Esophagus (tissue), 2 donors: Measurements from ENCODE around the gene NEU2. TPM values are rescaled to one million over a fixed set of nuclear protein-coding genes. Genes with fewer than 3 reads are reported as not detected.
A peak's percentile ranks its signal among the peaks of the same experiment; 100 is the strongest.
"Not testable (repeated sequence)": the region's sequence is repeated elsewhere in the genome, so short reads cannot be mapped to it uniquely, and the experiment has no call there.

ENCODE experiments used
- H3K27ac ChIP-seq, 2 donors: one replicate each; pipeline ENCODE4 v1.5.1; 2013; ENCODE audit warnings: low read depth in 2 of 2, mild to moderate bottlenecking in 2 of 2, inconsistent platforms in 1 of 2, low read length in 1 of 2, moderate library complexity in 1 of 2
- H3K27me3 ChIP-seq, 2 donors: one replicate each; pipeline ENCODE4 v1.6.1; 2013; ENCODE audit warnings: low read length in 2 of 2, control low read depth in 1 of 2, mild to moderate bottlenecking in 1 of 2; ENCODE audit not compliant: insufficient read depth in 2 of 2, control insufficient read depth in 1 of 2
- H3K36me3 ChIP-seq, 2 donors: one replicate each; pipeline ENCODE4 v1.6.1; 2013; ENCODE audit warnings: low read length in 1 of 2; ENCODE audit not compliant: control insufficient read depth in 2 of 2, insufficient read depth in 2 of 2
- H3K4me1 ChIP-seq, 2 donors: one replicate each; pipeline ENCODE4 v1.6.1; 2013; ENCODE audit warnings: low read length in 1 of 2; ENCODE audit not compliant: control insufficient read depth in 2 of 2, insufficient read depth in 2 of 2
- H3K4me3 ChIP-seq, 2 donors: one replicate each; pipeline ENCODE4 v1.5.1; 2013; ENCODE audit warnings: low read length in 2 of 2, mild to moderate bottlenecking in 2 of 2, low read depth in 1 of 2, moderate library complexity in 1 of 2
- H3K9me3 ChIP-seq, 2 donors: one replicate each; pipeline ENCODE4 v1.6.1; 2013; ENCODE audit warnings: mild to moderate bottlenecking in 2 of 2, low read depth in 1 of 2, low read length in 1 of 2, moderate library complexity in 1 of 2; ENCODE audit not compliant: control insufficient read depth in 2 of 2, insufficient read depth in 1 of 2
- WGBS, 2 donors: extraction: QIAGEN DNeasy Blood & Tissue Kit; methylation state at CpG; one replicate each; pipeline ENCODE4 v1.1.7; 2013; 5-methylcytosine and 5-hydroxymethylcytosine counted together
- polyA plus RNA-seq, 2 donors: library from polyadenylated mRNA; stranded (reverse); fragments of 200-250 nt; gene quantifications; one replicate each; pipeline ENCODE4 v1.2.3, GENCODE V29; 2013
- donor health status: healthy with polysubstance abuse.
- donor health status: Bipolar disorder and iron deficiency.

Gene NEU2
- polyA plus RNA-seq, 2 donors, result not detected

- not testable (repeated sequence) for H3K4me3 ChIP-seq, H3K27me3 ChIP-seq, H3K36me3 ChIP-seq, H3K9me3 ChIP-seq, H3K27ac ChIP-seq
- WGBS, 2 donors, result 85% methylated on average over 4 of the region's 4 CpGs
- H3K4me1 ChIP-seq, result peaks cover 8 to 13% of the 10 kb centered on the region in 2 donors
Observed at GRCh38 chr2:233052517-233052916, 20.0 kb downstream of the NEU2 start.

- H3K27me3 ChIP-seq, result no peaks in the 10 kb centered on the region
- no peak overlapping the region for H3K4me3 ChIP-seq
- H3K4me1 ChIP-seq, result peaks cover 5% of the 10 kb centered on the region in 2 donors
- H3K36me3 ChIP-seq, result no peaks in the 10 kb centered on the region
- H3K27ac ChIP-seq, result no peak overlapping the region
- WGBS, 2 donors, result 30 to 52% methylated on average over 22 of the region's 22 CpGs
- H3K9me3 ChIP-seq, result no peaks in the 10 kb centered on the region
Observed at GRCh38 chr2:233053928-233054784, 21.7 kb downstream of the NEU2 start.

DNA sequence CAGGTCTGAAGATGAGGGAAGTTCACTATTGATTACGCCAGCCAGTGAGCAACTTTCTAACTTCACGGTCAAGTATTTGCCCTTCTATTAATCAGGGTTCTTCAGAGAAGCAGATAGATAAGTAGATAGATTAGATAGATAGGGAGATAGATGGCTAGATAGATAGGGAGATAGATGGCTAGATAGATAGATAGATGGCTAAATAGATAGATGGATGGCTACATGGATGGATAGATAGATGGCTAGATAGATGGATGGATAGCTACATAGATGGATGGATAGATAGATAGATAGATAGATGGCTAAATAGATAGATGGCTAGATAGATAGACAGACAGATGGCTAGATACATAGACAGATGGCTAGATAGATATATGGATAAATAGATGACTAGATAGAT, 22.9 kb downstream of the NEU2 start:
- H3K4me3 ChIP-seq, result no peak overlapping the region
- H3K36me3 ChIP-seq, result no peaks in the 10 kb centered on the region
- no peak overlapping the region for H3K27ac ChIP-seq
- H3K4me1 ChIP-seq, result peaks cover 5 to 7% of the 10 kb centered on the region in 2 donors
- WGBS, 2 donors, result 82 to 97% methylated on average over 2 of the region's 2 CpGs
- no peaks in the 10 kb centered on the region for H3K9me3 ChIP-seq
- H3K27me3 ChIP-seq, result no peaks in the 10 kb centered on the region

GRCh38 chr2:233056961-233057605, 24.6 kb downstream of the NEU2 start:
- H3K4me1 ChIP-seq, result peaks cover 0 to 2% of the 10 kb centered on the region in 2 donors
- H3K9me3 ChIP-seq, result no peaks in the 10 kb centered on the region
- H3K4me3 ChIP-seq, result no peak overlapping the region
- H3K27ac ChIP-seq, result no peak overlapping the region
- no peaks in the 10 kb centered on the region for H3K27me3 ChIP-seq
- WGBS, 2 donors, result 84 to 85% methylated on average over 6 of the region's 6 CpGs
- H3K36me3 ChIP-seq, result no peaks in the 10 kb centered on the region

- H3K4me1 ChIP-seq, result peaks cover 0 to 8% of the 10 kb centered on the region in 2 donors
- no peaks in the 10 kb centered on the region for H3K36me3 ChIP-seq
- H3K9me3 ChIP-seq, result no peaks in the 10 kb centered on the region
- no peaks in the 10 kb centered on the region for H3K27me3 ChIP-seq
- H3K27ac ChIP-seq, result no peak overlapping the region
- H3K4me3 ChIP-seq, result no peak overlapping the region
- WGBS, 2 donors, result 94 to 95% methylated on average over 16 to 24 of the region's 24 CpGs
Observed at GRCh38 chr2:233058717-233059546, 26.5 kb downstream of the NEU2 start.

DNA sequence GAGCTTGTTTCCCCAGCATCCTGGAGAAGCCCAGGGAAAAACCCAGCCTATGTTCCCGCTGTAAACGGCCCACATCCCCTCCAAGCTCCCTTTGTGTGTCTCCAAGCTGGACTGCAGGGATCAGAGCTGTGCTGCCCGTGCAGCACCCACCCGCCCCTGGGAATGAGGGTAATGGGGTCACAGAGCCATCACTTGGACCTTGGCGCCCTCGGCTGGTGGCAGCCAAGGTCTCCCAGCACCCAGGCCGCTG, 27.0 kb downstream of the NEU2 start:
- H3K27me3 ChIP-seq, result no peaks in the 10 kb centered on the region
- WGBS, 2 donors, result 59 to 79% methylated on average over 7 of the region's 7 CpGs
- H3K9me3 ChIP-seq, result no peaks in the 10 kb centered on the region
- no peaks in the 10 kb centered on the region for H3K36me3 ChIP-seq
- peak overlapping the region in 1 of 2 donors; percentile 82 for H3K27ac ChIP-seq
- peaks cover 0 to 10% of the 10 kb centered on the region in 2 donors for H3K4me1 ChIP-seq
- H3K4me3 ChIP-seq, result no peak overlapping the region

- WGBS, 2 donors, result 44 to 63% methylated on average over 25 to 26 of the region's 26 CpGs
- Histone ChIP-seq H3K9me3 (no peaks in the 10 kb centered on the region), H3K4me3 (peak within 1 kb of the TSS; percentile 41 to 64), H3K27ac (peak within 1 kb of the TSS; percentile 80 to 82), H3K4me1 (peaks cover 0 to 10% of the 10 kb centered on the region in 2 donors), H3K27me3 (no peaks in the 10 kb centered on the region), H3K36me3 (no peaks in the 10 kb centered on the region)
Observed at GRCh38 chr2:233059797-233060500, 27.5 kb downstream of the NEU2 start, which contains the start of gene INPP5D. Gene INPP5D, plus strand, starts transcription at chr2:233060342. Its CDS starts 137 bp downstream, at chr2:233060479.

- H3K9me3 ChIP-seq, result no peaks in the 10 kb centered on the region
- H3K36me3 ChIP-seq, result no peaks in the 10 kb centered on the region
- H3K4me1 ChIP-seq, result peaks cover 0 to 10% of the 10 kb centered on the region in 2 donors
- WGBS, 2 donors, result 61 to 65% methylated on average over 13 of the region's 13 CpGs
- H3K4me3 ChIP-seq, result peak overlapping the region; percentile 41 to 64
- H3K27ac ChIP-seq, result peak overlapping the region; percentile 50 to 80
- no peaks in the 10 kb centered on the region for H3K27me3 ChIP-seq
Observed at GRCh38 chr2:233060501-233060979, 28.1 kb downstream of the NEU2 start.
